ENCODE results near the gene DGKQ.

GRCh38 chr4:961351-962230 is 11.8 kb downstream of the DGKQ start:
- TF ChIP-seq CTCF (IDR thresholded peaks at IDR 0.05) (no peak), SIN3A (IDR thresholded peaks at IDR 0.05; ENCODE audit: borderline replicate concordance, insufficient read depth, low read depth, low read length) (no peak)
